ENCODE results near the gene SH3BP4. TPM values are rescaled to one million over a fixed set of nuclear protein-coding genes. Genes with fewer than 3 reads are reported as not detected.

SH3BP4 gene
- total and polyA plus RNA-seq, 2 of the 8 experiments (the other 6 are each of a cell fraction or from before 2014, with no cell fraction given): 28.3 to 35.4 TPM

- TF ChIP-seq SIRT6 (IDR thresholded peaks at IDR 0.05; ENCODE audit: low read length): no peak
- no peak for TF ChIP-seq TEAD4 (IDR thresholded peaks at IDR 0.05; ENCODE audit: low read depth, low read length)
- no peak for TF ChIP-seq RBBP5 (IDR thresholded peaks at IDR 0.05; ENCODE audit: borderline replicate concordance, low read depth, low read length)
- no peak for TF ChIP-seq BACH1 (IDR thresholded peaks at IDR 0.05; ENCODE audit: low read length)
- TF ChIP-seq KDM5A (IDR thresholded peaks at IDR 0.05; ENCODE audit: low read length): no peak
- TF ChIP-seq RFX5 (IDR thresholded peaks at IDR 0.05; ENCODE audit: borderline replicate concordance, low read depth, low read length): no peak
- no peak for TF ChIP-seq ATF2 (IDR thresholded peaks at IDR 0.05; ENCODE audit: low read length)
- no peak for TF ChIP-seq EGR1 (IDR thresholded peaks at IDR 0.05; ENCODE audit: borderline replicate concordance, low read depth, low read length)
- no peak for TF ChIP-seq SP1 (IDR thresholded peaks at IDR 0.05; ENCODE audit: low read depth, low read length)
Observed at GRCh38 chr2:235024931-235025773, 73.3 kb downstream of the SH3BP4 start (continued).
